Testis (tissue), 3 donors: ENCODE results near the gene MTRF1. TPM values are rescaled to one million over a fixed set of nuclear protein-coding genes. Genes with fewer than 3 reads are reported as not detected.

ENCODE experiments used
- DNase-seq: peaks from one replicate; pipeline ENCODE4 v3.0.0-alpha.2; 2019
- H3K27ac ChIP-seq, 2 donors: fragments of 200-600 bp; sonication (generic); one replicate each; pipeline ENCODE4 v1.5.1; 2019
- H3K27me3 ChIP-seq: fragments of 200-600 bp; sonication (generic); one replicate; pipeline ENCODE4 v1.5.1; 2019
- H3K36me3 ChIP-seq: fragments of 200-600 bp; sonication (generic); one replicate; pipeline ENCODE4 v1.5.1; 2017; ENCODE audit warnings: low read depth; ENCODE audit errors: missing control alignments
- H3K4me1 ChIP-seq: fragments of 200-600 bp; sonication (generic); one replicate; pipeline ENCODE4 v1.5.1; 2019
- H3K4me3 ChIP-seq, 2 donors: fragments of 200-600 bp; sonication (generic); one replicate each; pipeline ENCODE4 v1.5.1; 2017 to 2019
- H3K9me3 ChIP-seq: fragments of 200-600 bp; sonication (generic); one replicate; pipeline ENCODE4 v1.5.1; 2017
- CTCF ChIP-seq, 3 experiments: fragments of 450-650 bp in 2 of 3; fragments of 200-600 bp in 1 of 3; sonication (generic) in 1 of 3; IDR thresholded peaks; one replicate each; pipeline ENCODE4 v1.5.1; 2016 to 2019; ENCODE audit warnings: antibody characterized with exemption in 3 of 3, mild to moderate bottlenecking in 2 of 3, moderate library complexity in 1 of 3
- POLR2A ChIP-seq: fragments of 450-650 bp; IDR thresholded peaks from one replicate; pipeline ENCODE4 v1.6.1; 2017; ENCODE audit warnings: antibody characterized with exemption, mild to moderate bottlenecking, moderate library complexity
- WGBS, 2 donors: methylation state at CpG; one replicate each; pipeline ENCODE4 v1.1.5; 2018; 5-methylcytosine and 5-hydroxymethylcytosine counted together
- intact Hi-C: fragments of 100-400 bp; cut with DNase I; formaldehyde crosslinking; loops from one replicate; pipeline ENCODE4 v1.15.1; 2023; ENCODE audit warnings: low total_unique reads
- polyA plus RNA-seq: library from polyadenylated mRNA; stranded (reverse); fragments of 350-450 nt; fragmentation: Illumina TruSeq; extraction: RNeasy Lipid Tissue Mini Kit (QIAGEN cat#74804); gene quantifications from one replicate; pipeline ENCODE4 v1.2.3, GENCODE V29; 2014; ENCODE audit warnings: low read depth, low replicate concordance; ENCODE audit not compliant: insufficient read depth
- total RNA-seq, 2 donors: library from RNA; depleted of rRNA; stranded (reverse); fragments of >200 nt; gene quantifications; one replicate each; pipeline ENCODE4 v1.2.3, GENCODE V29; 2016

Gene MTRF1
- total and polyA plus RNA-seq, 3 donors from 2014 or later = 20.3 to 32.8 (median 23.7) TPM

GRCh38 chr13:41299316-41300094 is 36.1 kb upstream of the MTRF1 start:
- H3K27me3 ChIP-seq = no peaks in the 10 kb centered on the region
- no peak overlapping the region for H3K4me3 ChIP-seq
- H3K27ac ChIP-seq = no peak overlapping the region
- no peak for TF ChIP-seq CTCF (IDR thresholded peaks at IDR 0.05)
- TF ChIP-seq POLR2A = no peak
- WGBS, 2 donors = 86 to 95% methylated on average over 4 of the region's 4 CpGs
- intact Hi-C loops = no loop called here
- DNase-seq = no peak
- H3K36me3 ChIP-seq = no peaks in the 10 kb centered on the region
- no peaks in the 10 kb centered on the region for H3K4me1 ChIP-seq
- no peaks in the 10 kb centered on the region for H3K9me3 ChIP-seq

GRCh38 chr13:41296879-41297646 is 33.7 kb upstream of the MTRF1 start:
- TF ChIP-seq CTCF (IDR thresholded peaks at IDR 0.05) (no peak), POLR2A (no peak)
- Histone ChIP-seq H3K27ac (no peak overlapping the region), H3K4me3 (no peak overlapping the region), H3K36me3 (no peaks in the 10 kb centered on the region), H3K27me3 (no peaks in the 10 kb centered on the region), H3K9me3 (no peaks in the 10 kb centered on the region), H3K4me1 (no peaks in the 10 kb centered on the region)
- intact Hi-C loops = no loop called here
- DNase-seq = no peak
- WGBS, 2 donors = 74 to 76% methylated on average over 3 of the region's 3 CpGs

- Histone ChIP-seq H3K36me3 (no peaks in the 10 kb centered on the region), H3K27me3 (no peaks in the 10 kb centered on the region), H3K27ac (no peak overlapping the region), H3K4me1 (no peaks in the 10 kb centered on the region), H3K4me3 (no peak overlapping the region), H3K9me3 (no peaks in the 10 kb centered on the region)
- TF ChIP-seq CTCF (IDR thresholded peaks at IDR 0.05) (no peak), POLR2A (no peak)
- no peak for DNase-seq
- 79 to 83% methylated on average over 1 of the region's 1 CpG for WGBS, 2 donors
- intact Hi-C loops = no loop called here
These were observed 32.6 kb upstream of the MTRF1 start for GRCh38 chr13:41295973-41296372.

- Histone ChIP-seq H3K4me1 (no peaks in the 10 kb centered on the region), H3K27ac (no peak overlapping the region), H3K36me3 (no peaks in the 10 kb centered on the region), H3K9me3 (no peaks in the 10 kb centered on the region), H3K4me3 (no peak overlapping the region), H3K27me3 (no peaks in the 10 kb centered on the region)
- intact Hi-C loops = no loop called here
- TF ChIP-seq POLR2A (no peak), CTCF (IDR thresholded peaks at IDR 0.05) (no peak)
- WGBS, 2 donors = 83 to 90% methylated on average over 1 of the region's 1 CpG
- no peak for DNase-seq
These were observed 31.5 kb upstream of the MTRF1 start for GRCh38 chr13:41294914-41295313.
